Fibroblast of peridontal ligament (primary cell): ENCODE results near the gene TNFSF11.
"Not testable (repeated sequence)": the region's sequence is repeated elsewhere in the genome, so short reads cannot be mapped to it uniquely, and the experiment has no call there.

Experiments used
- DNase-seq: peaks from one replicate; pipeline ENCODE4 v3.0.0-alpha.2; 2010; ENCODE audit errors: extremely low read depth

TNFSF11 gene

DNA sequence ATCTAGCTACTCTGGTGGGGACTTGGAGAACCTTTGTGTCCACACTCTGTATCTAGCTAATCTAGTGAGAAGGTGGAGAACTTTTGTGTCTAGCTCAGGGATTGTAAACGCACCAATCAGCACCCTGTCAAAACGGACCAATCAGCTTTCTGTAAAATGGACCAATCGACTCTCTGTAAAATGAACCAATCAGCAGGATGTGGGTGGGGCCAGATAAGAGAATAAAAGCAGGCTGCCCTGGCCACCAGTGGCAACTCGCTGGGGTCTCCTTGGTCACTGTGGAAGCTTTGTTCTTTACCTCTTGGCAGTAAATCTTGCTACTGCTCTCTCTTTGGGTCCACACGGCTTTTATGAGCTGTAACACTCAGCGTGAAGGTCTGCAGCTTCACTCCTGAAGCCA, 13.6 kb upstream of the TNFSF11 start:
- DNase-seq: not testable (repeated sequence)

DNA sequence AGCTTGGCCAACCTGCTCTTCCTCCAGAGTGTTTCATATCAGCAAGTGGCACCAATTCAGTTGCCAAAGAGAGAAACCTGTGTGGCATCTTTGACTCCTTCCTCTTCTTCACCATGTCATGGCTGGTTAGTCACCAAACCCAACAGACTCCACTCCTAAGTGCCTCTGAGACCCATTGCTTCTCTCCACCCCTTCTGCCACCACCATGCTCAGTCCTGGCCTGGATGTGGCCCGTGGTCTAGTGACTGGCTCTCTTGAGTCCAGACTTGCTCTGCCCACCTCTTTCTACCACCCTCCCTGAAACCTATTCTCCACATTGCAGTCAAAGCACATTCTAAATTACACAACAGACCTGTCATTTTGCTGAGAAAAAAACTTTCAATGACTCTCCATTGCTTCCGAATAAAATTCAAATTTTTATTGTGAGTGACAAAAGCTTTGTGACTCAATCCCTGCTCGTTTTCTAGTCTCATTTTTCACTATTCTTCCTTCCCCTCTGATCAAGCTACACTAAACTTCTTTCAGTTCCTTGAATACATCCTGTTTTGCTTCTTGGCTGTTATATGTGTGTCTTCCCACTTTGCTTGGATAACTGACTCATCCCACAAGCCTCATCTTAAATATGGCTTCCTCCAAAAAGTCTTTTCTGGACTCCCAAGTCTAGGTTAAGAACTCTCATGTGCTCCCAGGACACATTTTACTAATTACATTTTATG, 12.0 kb upstream of the TNFSF11 start:
- no peak for DNase-seq

DNA sequence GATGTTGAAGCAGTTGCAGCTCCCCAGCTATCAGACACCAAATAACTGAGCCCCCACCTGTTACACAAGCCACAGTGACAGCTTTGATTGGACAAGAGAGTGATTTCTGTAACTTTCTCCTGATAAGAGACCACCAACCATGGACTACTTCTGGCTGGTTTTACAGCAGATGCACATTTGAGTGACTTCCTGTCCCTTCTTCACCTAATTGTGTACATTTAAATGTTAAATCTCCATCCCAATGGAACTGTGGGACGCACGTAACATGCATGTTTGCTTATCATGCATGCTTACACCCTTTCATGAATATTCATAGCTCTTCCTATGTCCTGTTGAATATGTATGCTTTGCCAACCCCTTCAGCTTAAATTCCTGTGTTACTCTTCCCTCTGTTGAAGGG, 6.0 kb upstream of the TNFSF11 start:
- DNase-seq: no peak

DNA sequence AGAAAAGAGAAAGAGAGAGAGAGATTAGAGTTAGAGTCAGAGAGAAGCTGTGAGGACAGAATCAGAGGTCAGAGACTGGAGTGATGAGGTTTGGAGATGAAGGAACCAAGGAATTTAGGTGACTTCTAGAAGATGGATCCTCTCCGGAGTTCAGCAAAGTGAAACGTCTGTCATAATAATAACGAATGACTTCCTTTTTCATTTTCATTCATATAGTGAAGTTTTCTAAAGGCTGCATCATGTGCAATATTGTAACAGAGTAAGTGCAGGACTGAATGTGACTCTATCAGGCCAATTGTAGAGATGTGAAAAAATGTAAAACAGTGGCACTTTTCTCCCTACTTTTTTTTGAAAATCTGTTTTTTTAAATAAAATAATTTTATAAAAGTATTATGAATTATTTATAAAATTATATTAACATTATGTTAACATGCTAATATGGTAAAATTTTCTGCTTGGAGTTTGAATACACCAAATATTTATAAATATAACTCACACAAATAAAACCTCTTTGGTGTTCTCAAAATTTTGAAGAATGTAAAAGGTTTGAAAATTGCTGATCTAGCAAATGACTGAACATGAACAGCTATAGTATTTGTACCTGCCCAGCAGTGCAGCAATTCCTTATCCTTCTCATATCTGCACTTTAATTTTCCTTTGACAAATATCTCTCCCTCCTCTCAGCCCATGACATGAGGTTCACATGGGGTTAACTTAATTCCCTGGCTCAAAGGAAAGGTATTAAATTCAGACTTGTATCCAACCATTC, 4.2 kb upstream of the TNFSF11 start:
- DNase-seq: no peak

DNA sequence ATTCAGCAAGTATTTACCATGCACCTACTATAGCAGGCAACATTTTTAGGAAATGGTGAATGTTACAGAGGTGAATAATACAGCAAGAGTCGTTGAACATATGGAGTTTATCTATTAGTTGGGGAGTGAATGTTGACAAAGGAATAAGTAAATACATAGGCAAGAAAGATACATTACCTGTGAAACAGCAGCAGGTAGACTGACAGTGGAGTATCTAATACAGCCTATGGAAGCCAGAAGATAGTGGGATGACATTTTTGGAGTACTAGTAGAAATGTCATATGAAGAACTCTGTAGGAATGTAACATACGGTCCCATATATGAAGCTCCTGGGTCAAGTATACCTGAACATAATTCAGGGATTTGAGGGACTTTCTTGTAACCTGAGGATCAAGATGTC, 2.1 kb upstream of the TNFSF11 start:
- no peak for DNase-seq

DNA sequence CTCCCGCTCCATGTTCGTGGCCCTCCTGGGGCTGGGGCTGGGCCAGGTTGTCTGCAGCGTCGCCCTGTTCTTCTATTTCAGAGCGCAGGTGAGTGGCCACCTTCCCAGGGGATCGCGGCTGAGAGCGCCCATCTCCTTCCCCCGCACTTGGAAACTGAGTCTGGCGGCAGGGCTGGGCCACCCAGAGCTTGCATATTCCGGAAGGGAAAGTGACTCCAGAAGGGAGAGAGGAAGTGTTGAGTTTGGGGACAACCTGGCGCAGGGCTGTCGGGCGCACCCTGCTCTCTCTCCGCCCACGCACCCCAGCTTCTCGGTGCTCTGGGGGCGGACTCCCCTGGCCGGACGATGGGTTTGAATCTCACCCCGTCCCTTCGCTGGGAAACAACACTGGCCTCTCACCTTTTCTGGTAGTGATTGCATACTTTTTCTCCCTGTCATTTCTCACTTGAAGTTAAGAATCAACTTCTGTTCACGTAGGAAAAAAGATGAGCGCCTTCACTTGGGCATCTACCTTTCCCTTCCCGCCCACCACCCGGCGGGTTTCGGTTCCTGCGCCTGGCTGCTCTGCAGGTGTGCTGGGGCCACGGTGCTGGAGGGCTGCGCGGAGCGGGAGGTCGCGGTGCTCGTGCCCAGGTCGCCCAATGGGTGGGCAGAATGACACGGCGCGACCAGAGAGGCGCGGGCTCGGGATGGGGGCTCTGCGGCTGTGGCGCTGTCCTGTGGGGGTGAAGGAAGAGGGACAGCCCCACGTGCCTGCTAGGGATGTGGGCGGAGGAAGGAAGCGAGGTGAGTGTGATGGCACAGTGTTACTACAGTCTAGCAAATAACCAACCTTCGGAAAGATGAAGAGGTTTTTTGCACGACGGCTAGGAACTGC, 721 bp downstream of the TNFSF11 start:
- DNase-seq: no peak

DNA sequence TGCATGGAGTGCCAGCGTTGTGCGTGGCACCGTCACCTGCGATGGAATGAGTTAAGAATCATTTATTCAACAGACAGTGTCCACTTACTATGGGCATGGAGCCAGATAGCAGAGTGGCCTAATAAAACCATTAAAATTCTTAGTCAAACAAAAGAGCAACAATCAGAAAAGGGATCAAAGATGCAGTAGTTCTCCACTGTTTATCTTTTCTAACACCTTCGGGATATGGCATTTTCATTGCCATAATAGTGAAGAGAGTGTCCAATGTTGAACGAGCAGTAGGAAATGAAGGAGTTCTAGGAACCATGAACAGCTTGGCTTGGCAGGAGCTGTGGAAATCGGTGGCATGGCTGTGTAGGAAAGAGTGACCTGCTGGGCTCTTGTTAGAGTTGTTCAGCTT, 2.0 kb downstream of the TNFSF11 start:
- no peak for DNase-seq

DNA sequence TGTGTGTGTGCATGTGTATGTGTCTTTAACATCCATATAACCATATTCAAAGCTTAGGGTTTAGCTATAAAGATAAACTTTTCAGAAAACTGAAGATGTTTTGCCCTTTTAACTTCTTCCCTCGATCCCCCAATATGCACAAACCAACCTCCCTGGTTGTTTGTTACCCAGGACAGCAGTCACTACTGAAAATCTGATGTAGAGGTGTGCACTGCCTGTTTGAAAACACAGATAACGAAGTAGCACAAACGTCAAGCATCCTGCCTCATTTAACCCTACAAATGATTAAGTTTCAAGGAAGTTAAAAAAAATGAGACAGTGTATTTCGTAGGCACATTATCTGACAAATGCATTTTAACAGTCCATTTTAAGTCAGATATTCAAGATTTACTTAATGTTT, 3.6 kb downstream of the TNFSF11 start:
- DNase-seq: no peak

DNA sequence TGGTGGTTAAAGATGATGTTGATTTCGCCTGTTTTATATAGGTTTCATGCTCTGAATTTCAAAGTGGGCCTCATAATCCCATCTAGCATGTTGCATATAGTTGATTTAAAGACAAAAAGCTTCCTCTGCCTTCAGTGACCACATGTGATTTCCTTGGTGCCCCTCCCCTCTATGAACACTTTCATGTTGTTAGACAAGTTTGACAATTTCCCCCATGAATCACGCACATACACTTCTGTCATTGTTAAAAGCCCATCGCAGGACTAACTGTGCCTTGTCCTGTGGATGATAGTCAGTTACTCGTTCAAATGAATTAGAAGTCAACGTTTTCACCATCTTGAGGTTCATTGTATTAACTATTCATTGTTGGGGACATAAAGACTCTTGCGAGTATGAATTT, 6.7 kb downstream of the TNFSF11 start:
- DNase-seq: no peak

DNA sequence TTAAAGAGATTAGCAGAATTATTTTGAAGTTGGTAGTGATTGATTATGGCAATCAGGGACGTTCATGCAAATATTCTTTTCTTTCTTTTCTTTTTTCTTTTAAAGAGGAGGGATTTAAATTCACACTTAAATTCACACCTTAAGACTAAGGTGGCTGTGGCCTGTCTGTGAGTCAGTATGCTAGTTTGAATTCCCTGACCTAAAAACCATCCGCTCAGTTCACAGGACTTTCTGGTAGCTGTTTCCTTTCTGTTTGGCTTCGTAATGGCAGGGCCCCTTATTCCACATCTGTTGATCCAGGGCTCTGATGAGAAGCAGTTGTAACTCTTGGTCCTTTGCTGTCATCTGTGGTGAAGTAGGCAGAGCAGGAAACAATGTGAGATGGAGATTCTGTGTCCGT, 7.5 kb downstream of the TNFSF11 start:
- DNase-seq: no peak

DNA sequence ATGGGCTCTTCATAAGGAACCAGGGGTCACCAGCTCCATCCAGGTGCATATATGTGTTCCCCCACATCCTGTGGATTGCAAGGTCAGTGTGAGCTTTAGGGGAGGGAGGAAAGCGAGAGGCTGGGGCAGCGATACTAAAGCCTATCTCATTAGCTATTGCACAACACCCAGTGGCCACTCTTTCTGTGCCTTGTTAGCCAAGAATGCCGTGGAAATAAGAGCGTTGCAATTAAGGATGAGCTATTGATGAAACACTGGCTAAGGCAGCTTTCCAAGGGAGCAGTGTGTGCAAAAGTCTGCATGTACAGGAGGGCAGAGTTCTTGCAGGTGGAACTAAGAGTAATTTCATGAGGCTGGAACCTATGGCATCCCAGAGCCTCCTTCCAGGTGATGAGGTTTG, 17.6 kb downstream of the TNFSF11 start:
- DNase-seq: no peak

DNA sequence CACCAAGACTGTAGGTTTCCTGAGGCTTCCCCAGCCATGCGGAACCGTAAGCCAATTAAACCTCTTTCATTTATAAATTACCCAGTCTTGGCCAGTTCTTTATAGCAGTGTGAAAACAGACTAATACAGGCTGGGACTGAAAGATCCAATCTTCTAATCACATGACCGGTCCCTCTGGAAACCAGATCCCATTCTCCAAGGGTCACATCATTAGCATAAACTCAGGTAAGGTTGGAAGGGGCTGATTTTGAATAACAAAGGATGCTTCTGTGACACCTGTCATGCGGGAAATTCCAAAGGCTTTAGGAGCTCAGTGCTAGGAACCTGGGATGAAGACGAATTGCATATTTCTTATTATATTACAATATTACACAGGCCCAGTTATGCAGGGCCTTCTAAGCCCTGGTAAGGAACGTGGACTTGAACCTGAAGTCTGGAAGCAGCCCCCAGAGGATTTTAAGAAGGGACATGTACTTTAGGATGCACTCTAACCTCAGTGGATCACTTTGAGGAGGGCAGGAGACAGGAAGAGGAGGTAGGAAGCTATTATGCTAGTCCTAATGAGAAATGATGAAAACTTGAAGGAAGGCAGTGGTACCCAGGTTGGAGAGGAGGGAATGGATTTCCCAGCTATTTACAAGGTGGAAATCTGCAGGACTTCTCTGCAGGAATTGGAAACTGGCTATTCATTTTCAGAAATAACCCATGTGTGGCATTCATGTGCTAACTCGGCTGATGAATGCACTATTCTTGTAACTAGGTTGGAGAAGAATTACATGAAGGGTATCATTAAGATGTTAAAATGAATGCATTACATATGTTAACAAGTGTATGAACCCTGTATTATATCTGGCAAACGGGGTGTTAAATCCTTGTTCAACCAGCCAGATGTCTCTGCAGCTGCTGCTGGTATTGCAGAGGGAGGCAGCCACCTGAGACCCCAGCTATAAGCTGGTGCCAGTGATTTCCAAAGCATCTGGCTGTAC, 19.3 kb downstream of the TNFSF11 start:
- DNase-seq: no peak

DNA sequence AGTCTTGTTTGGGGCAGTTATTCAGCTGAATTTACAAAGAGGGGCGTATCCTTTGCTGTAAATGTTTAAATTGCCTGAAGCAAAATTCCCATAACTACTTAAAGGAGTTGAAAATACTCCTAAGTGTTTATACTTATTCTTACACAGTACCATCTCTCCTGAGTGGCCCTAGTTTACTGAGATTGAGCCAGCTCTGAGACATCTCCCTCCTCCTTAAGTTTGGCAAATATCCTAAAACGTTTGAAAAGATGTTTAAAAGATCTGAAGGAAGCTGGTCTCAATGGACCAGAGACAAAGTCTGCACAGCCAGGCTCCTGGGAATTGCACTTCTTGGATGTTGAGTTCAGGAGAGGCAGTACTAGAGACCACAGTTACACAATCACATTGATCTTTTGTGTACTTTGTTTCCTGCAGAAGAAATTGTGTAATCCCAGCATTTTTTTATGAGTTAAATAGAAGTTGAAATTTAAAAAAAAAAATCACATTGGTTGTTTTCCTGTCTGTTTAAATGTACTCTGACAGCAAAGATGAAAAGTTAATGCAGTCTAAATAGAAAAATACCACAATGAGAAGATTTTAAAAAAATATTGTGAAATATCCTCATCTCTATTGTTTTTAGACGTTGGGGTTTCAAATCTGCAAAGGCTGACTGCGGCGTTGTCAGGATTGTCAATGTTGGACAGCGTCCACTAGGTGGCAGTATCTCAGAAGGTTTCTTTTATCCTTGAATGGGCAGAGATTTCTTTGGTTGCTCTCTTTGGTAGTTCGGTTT, 20.7 kb downstream of the TNFSF11 start:
- DNase-seq: peak; percentile 93

DNA sequence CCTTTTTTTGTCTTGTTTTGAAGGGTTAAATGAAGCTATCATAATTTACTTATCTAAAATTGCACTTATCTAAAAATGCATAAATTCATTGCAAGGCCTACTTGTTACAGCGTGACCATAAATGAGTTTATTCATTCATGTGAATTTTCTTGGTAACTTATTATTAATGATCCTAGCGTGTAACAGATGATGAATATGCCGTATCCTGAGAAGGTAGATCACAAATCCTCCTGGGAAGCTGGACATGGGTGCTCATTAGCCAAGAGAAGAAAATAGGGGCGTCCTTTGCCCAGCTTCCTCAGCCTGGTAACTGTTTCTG, 21.3 kb downstream of the TNFSF11 start:
- no peak for DNase-seq

DNA sequence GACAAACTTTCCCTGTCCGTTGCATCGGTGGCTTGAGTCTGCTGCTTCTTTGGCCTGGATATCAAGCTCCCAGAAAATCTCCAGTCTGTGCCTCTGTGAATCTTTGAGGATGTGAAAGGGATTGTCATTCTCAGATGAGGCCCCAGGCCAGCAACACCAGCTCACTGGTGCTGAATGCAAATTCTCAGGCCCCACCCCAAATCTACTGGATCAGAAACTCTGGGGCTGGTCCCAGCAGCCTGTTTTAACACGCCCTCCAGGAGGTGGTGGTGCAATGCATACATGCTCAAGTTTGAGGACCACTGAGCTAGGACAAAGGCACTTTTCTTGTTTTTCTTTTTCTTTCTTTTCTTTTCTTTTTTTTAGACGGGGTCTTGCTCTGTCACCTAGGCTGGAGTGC, 23.6 kb downstream of the TNFSF11 start:
- no peak for DNase-seq

DNA sequence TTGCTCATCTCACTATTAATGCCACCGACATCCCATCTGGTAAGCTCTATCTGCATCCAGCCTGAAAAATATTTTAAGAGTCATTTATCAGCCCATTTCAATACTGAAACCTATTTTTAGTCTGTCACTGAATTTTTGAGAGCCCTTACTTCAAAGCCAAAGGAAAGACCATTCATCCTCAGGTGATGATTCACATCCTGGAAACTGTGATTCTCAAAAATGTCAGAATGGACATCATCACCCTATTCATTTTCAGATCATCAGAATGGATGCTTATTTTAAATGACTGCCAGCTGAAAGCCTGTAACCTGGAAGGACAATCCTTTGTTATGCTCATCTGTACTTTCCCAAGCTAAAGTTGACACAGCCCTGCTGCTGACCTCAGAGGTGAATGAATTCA, 27.0 kb downstream of the TNFSF11 start:
- no peak for DNase-seq

DNA sequence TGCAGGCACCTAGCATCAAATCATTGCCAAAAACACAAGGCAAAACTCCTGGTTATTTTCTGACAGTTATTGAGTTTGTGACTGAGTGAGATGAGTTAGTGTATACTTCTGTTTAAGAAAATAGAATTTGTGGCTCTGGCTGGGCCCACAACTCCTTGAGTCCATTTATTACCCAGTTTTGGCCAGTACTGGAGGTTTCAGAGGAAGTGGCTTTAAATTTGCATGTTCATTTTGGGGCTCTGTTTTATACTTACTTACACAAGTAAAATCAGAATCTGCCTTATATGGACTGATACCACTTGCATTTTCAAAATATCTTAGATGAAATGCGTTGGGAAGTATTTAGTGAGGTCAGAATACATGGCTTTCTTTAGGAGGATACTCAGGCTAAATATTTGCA, 29.0 kb downstream of the TNFSF11 start:
- no peak for DNase-seq

DNA sequence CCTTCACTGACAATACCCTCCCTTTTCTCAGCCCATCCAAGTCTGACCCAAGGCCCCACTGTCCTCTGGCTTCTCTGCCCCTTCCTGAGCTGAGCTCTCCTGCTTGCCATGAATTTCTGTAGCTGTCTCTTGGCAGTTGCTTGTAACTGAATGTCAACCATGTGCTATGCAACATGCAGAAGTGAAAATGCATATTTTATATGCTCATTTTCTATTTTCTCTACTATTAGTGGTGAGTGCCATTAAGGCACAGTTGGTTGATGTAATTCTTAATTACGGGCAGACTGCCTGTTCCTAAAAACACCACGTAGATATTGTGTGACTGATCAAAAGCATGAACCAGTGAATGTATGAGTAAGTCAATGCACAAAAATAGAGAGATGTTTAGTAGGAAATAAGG, 29.6 kb downstream of the TNFSF11 start:
- DNase-seq: no peak

DNA sequence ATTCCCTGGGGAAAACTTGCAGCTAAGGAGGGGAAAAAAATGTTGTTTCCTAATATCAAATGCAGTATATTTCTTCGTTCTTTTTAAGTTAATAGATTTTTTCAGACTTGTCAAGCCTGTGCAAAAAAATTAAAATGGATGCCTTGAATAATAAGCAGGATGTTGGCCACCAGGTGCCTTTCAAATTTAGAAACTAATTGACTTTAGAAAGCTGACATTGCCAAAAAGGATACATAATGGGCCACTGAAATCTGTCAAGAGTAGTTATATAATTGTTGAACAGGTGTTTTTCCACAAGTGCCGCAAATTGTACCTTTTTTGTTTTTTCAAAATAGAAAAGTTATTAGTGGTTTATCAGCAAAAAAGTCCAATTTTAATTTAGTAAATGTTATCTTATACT, 33.6 kb downstream of the TNFSF11 start:
- DNase-seq: no peak

DNA sequence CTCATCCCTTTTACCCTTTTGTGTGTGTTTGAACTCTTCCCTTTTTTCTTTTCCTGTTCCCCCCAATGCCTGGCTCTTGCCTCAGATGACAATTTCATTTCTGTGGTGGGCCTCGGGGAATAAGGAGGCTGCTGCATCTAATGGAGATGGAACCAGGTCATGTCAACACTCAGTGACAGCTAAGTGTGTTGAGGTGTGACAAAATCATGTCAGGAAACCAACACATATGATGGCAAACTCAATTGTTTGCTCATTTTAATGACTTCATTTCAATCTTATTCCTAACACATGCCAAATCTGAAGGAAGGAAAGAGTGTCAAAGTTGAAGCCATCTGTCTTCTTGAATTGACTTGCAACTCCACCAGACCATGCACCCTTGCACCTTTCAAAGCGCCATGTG, 36.7 kb downstream of the TNFSF11 start:
- DNase-seq: no peak
